ENCODE measurements around the gene FXYD5. TPM values are rescaled to one million over a fixed set of nuclear protein-coding genes. Genes with fewer than 3 reads are reported as not detected.

FXYD5 gene
- total RNA-seq, 1 donor from 2014 or later = 12.4 TPM

DNA sequence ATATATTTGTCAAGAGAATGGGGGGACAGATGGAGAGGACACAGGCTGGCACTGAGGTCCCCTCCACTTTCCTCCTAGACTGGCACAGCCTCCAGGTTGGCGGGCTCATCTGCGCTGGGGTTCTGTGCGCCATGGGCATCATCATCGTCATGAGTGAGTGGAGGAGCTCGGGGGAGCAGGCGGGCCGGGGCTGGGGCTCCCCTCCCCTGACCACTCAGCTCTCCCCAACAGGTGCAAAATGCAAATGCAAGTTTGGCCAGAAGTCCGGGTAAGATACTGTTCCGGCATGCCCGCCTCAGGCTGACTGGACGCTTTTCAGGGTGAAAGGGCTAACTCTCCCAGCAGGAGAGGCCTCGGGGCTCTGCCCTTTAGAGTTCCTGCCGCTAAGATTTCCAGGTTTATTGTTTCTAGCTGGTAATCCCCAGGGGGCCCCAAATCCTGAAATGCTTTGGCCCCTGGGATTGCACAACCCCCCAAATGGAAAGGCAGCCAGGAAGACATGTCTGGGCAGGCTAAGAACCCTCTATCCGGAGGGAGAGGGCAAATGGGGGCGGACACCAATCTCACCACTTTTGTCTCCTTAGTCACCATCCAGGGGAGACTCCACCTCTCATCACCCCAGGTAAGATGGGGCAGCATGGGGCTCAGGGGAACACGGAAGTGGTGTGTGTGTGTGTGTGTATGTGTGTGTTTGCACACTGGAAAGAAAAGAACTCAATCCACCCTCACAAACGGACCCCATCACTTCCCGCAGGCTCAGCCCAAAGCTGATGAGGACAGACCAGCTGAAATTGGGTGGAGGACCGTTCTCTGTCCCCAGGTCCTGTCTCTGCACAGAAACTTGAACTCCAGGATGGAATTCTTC lies 31.6 kb upstream of the FXYD5 start:
- peak; percentile 79 for FAIRE-seq
- peak; percentile 92 for DNase-seq (ENCODE audit: low read depth)
- Histone ChIP-seq H3K4me3 (ENCODE audit: low read depth, low read length) (no peak overlapping the region), H3K27me3 (ENCODE audit: control insufficient read depth, insufficient read depth, low read length) (no peaks in the 10 kb centered on the region), H3K36me3 (ENCODE audit: control insufficient read depth, insufficient read depth, low read length) (peaks cover 18% of the 10 kb centered on the region)
- TF ChIP-seq, protein P1, sequence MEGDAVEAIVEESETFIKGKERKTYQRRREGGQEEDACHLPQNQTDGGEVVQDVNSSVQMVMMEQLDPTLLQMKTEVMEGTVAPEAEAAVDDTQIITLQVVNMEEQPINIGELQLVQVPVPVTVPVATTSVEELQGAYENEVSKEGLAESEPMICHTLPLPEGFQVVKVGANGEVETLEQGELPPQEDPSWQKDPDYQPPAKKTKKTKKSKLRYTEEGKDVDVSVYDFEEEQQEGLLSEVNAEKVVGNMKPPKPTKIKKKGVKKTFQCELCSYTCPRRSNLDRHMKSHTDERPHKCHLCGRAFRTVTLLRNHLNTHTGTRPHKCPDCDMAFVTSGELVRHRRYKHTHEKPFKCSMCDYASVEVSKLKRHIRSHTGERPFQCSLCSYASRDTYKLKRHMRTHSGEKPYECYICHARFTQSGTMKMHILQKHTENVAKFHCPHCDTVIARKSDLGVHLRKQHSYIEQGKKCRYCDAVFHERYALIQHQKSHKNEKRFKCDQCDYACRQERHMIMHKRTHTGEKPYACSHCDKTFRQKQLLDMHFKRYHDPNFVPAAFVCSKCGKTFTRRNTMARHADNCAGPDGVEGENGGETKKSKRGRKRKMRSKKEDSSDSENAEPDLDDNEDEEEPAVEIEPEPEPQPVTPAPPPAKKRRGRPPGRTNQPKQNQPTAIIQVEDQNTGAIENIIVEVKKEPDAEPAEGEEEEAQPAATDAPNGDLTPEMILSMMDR (IDR thresholded peaks at IDR 0.05; ENCODE audit: insufficient read depth, low read length, severe bottlenecking) = no peak

DNA sequence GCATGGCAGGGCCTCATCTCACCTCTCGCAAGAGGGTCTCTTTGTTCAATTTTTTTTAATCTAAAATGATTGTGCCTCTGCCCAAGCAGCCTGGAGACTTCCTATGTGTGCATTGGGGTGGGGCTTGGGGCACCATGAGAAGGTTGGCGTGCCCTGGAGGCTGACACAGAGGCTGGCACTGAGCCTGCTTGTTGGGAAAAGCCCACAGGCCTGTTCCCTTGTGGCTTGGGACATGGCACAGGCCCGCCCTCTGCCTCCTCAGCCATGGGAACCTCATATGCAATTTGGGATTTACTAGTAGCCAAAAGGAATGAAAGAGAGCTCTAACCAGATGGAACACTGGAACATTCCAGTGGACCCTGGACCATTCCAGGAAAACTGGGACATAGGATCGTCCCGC lies 31.0 kb upstream of the FXYD5 start:
- TF ChIP-seq, protein P1 (IDR thresholded peaks at IDR 0.05; ENCODE audit: insufficient read depth, low read length, severe bottlenecking) = no peak
- no peaks in the 10 kb centered on the region for H3K27me3 ChIP-seq (ENCODE audit: control insufficient read depth, insufficient read depth, low read length)
- H3K4me3 ChIP-seq (ENCODE audit: low read depth, low read length) = no peak overlapping the region
- DNase-seq (ENCODE audit: low read depth) (peak; percentile 72), FAIRE-seq (no peak)
- H3K36me3 ChIP-seq (ENCODE audit: control insufficient read depth, insufficient read depth, low read length) = peaks cover 17% of the 10 kb centered on the region

DNA sequence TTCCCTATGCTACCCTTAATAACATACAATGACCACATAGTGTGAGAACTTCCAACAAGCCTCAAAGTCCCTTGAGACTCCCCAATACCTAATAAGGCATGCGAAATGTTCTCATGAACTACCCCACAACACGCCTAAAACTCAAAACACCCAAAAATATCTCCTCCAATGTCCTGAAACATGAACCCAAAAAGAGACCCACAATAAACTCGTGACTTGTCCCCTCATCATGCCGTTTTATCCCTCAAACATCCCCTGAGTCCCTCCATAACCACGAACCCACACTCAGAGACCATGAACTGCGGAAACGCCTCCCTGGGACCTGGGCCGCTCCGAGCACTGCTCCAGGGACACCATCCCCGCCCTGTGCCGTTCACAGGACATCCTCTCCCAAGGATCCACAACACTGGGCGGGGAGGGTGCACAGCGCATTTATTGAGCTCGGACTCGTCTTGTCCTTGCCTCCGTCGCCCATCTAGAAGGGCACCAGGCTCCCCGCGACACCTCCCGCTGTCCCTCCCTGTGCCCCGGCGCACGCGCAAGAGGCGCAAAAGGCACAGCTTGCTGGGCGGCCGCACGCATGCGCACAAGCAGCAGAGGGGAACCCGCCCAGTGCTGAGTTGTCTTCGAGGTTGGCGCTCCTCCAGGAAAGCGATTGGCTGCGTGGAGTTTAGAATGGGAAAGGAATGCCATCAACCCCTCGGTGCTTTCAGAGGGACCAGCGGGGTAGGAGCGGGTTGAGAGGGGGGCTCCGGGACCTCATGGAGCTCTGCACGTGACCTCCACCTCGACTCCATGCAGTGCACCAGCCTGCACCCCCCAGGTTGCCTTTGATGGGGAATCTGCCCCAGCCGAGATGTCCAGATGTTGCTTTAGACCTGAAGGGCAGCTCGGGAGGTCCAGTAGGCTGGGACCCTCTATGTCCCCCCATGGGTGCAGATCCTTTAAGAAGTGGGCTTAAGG lies 30.2 kb upstream of the FXYD5 start:
- H3K36me3 ChIP-seq (ENCODE audit: control insufficient read depth, insufficient read depth, low read length) = peaks cover 13% of the 10 kb centered on the region
- FAIRE-seq (peak; percentile 40), DNase-seq (ENCODE audit: low read depth) (peak; percentile 82)
- TF ChIP-seq, protein P1 (IDR thresholded peaks at IDR 0.05; ENCODE audit: insufficient read depth, low read length, severe bottlenecking) = no peak
- no peaks in the 10 kb centered on the region for H3K27me3 ChIP-seq (ENCODE audit: control insufficient read depth, insufficient read depth, low read length)
- no peak overlapping the region for H3K4me3 ChIP-seq (ENCODE audit: low read depth, low read length)

DNA sequence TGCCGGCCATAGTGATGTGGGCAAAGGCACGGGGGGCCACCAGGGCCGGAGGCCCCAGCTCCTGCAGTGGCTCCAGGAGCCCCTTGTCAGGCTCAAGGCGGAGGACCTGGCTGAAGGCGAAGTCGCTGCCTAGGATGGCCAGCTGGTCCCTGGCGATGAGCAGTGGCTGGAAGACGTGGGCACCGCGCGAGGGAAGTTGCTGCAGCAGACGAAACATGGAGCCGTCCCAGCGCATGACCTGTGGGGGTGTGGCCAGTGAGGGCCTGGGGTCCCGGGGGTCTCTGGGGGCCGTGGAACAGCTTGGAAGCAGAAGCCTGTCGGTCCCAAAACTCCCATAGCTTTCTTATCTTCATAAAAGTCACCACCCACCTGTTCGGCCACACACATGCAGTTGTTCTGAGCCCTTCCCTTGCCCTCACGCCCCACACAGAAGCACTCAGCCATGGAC lies 29.2 kb upstream of the FXYD5 start:
- no peak for FAIRE-seq
- no peak overlapping the region for H3K4me3 ChIP-seq (ENCODE audit: low read depth, low read length)
- TF ChIP-seq, protein P1 (IDR thresholded peaks at IDR 0.05; ENCODE audit: insufficient read depth, low read length, severe bottlenecking) = no peak

DNA sequence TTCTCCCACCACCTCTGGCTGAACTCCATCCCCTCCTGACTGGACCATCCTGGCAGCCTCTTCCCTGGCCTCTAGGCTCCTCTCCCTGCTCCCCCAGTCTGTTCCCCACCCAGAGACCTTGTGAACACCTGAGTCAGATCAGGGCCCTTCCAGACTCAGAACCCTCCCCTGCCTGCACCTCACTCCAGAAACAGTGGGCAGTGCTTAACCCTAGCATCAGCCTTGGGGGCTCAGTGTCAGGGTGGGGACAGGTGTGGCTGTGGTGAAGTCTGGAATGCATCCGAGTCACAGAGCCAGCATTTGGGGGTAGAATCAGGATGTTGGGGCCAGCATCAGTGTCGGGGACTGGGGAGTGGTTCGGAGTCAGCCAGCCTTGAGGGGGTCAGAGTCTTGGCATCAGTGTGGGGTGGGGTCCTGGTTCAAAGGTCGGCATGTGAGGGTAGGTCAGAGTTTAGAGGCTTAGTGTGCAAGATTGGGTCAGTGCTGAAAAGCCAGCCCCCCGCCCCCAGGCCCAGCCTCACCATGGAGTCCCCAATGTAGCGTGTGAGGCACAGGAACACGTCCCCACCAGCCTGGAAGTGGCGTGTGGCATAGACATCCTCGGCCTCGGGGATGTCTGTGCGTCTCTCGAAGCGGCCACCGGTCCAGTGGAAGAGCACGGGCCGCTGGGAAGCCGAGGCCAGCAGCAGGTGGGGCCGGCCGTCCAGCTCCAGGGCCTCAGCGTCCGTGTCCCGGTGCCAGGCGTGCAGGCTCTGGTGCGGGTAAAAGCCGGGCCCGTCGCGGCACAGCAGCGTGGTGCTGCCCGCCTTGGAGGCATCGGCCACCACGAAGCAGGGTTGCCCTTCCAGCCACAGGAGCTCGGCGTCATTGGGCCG lies 28.5 kb upstream of the FXYD5 start:
- no peak for FAIRE-seq
- H3K27me3 ChIP-seq (ENCODE audit: control insufficient read depth, insufficient read depth, low read length) = no peaks in the 10 kb centered on the region
- TF ChIP-seq, protein P1 (IDR thresholded peaks at IDR 0.05; ENCODE audit: insufficient read depth, low read length, severe bottlenecking) = no peak
- DNase-seq (ENCODE audit: low read depth) = no peak
- H3K4me3 ChIP-seq (ENCODE audit: low read depth, low read length) = no peak overlapping the region
- peaks cover 6% of the 10 kb centered on the region for H3K36me3 ChIP-seq (ENCODE audit: control insufficient read depth, insufficient read depth, low read length)

More for the DNA sequence above, 29.2 kb upstream of the FXYD5 start:
- DNase-seq (ENCODE audit: low read depth) = no peak
- H3K27me3 ChIP-seq (ENCODE audit: control insufficient read depth, insufficient read depth, low read length) = no peaks in the 10 kb centered on the region
- peaks cover 11% of the 10 kb centered on the region for H3K36me3 ChIP-seq (ENCODE audit: control insufficient read depth, insufficient read depth, low read length)

Measured in bronchial epithelial cell (primary cell).